ENCODE results near the gene TOGARAM2. TPM values are rescaled to one million over a fixed set of nuclear protein-coding genes. Genes with fewer than 3 reads are reported as not detected.

The TOGARAM2 gene
- total RNA-seq, 2 donors from 2014 or later, result 0.24 to 0.59 TPM

DNA sequence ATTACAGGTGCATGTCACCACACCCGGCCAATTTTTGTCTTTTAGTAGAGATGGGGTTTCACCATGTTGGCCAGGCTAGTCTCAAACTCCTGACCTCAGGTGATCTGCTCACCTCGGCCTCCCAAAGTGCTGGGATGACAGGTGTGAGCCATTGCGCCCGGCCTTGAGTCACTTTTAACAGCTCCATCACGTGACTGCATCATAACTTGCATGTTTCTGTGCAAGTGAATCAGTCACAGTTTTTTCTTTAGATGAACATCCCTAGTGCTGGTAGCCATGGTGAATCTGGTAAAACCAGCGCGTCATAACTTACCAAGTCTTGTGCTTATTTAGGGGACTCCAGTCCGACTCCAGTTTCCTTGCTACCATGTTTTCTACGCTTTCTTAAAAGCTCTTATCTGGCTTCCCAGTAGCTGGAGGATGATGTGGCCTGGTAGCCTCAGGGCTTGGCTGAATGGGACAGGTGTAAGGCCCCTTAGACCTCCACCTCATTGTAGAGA lies 60.1 kb downstream of the TOGARAM2 start:
- Histone ChIP-seq H3K9ac (ENCODE audit: low read depth in 2 of 2, low read length in 2 of 2) (no peak overlapping the region), H3K27me3 (no peaks in the 10 kb centered on the region), H3K4me3 (no peak overlapping the region), H3K36me3 (no peaks in the 10 kb centered on the region), H3K4me1 (no peaks in the 10 kb centered on the region), H3K9me3 (no peaks in the 10 kb centered on the region), H3K27ac (no peak overlapping the region)
- TF ChIP-seq, protein P1, sequence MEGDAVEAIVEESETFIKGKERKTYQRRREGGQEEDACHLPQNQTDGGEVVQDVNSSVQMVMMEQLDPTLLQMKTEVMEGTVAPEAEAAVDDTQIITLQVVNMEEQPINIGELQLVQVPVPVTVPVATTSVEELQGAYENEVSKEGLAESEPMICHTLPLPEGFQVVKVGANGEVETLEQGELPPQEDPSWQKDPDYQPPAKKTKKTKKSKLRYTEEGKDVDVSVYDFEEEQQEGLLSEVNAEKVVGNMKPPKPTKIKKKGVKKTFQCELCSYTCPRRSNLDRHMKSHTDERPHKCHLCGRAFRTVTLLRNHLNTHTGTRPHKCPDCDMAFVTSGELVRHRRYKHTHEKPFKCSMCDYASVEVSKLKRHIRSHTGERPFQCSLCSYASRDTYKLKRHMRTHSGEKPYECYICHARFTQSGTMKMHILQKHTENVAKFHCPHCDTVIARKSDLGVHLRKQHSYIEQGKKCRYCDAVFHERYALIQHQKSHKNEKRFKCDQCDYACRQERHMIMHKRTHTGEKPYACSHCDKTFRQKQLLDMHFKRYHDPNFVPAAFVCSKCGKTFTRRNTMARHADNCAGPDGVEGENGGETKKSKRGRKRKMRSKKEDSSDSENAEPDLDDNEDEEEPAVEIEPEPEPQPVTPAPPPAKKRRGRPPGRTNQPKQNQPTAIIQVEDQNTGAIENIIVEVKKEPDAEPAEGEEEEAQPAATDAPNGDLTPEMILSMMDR (IDR thresholded peaks at IDR 0.05), result no peak
- intact Hi-C loops (cut with DNase I), result no loop called here
- no peak for DNase-seq

DNA sequence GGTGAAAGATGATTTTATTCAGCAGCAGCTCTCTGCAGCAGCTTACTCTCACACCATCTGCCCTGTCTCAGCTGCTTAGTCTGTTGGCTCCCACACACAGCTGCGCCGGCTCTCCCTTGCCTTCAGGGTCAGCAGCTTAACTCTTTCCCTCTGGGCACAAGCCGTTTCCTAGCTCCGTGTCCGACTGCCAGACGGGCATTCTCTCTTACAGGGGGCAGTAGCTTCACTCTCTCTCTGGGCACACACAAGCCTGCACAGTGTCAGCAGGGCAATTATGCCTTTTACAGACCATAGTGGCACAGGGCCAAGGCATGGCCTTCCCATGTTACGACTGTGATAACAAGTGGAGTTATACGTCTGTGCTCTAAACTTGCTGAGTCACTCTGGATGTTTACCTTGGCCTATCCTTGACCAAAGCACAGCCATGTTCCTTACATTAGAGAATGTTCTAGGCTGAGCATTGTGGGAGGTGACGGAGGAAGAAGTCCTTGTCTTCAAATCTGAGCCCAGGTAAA lies 61.5 kb downstream of the TOGARAM2 start:
- H3K4me1 ChIP-seq, result no peaks in the 10 kb centered on the region
- TF ChIP-seq, protein P1 (IDR thresholded peaks at IDR 0.05), result no peak
- DNase-seq, result no peak
- no peak overlapping the region for H3K9ac ChIP-seq (ENCODE audit: low read depth in 2 of 2, low read length in 2 of 2)
- H3K36me3 ChIP-seq, result no peaks in the 10 kb centered on the region
- no peaks in the 10 kb centered on the region for H3K27me3 ChIP-seq
- H3K27ac ChIP-seq, result no peak overlapping the region
- intact Hi-C loops (cut with DNase I), result no loop called here
- H3K4me3 ChIP-seq, result no peak overlapping the region
- H3K9me3 ChIP-seq, result no peaks in the 10 kb centered on the region

DNA sequence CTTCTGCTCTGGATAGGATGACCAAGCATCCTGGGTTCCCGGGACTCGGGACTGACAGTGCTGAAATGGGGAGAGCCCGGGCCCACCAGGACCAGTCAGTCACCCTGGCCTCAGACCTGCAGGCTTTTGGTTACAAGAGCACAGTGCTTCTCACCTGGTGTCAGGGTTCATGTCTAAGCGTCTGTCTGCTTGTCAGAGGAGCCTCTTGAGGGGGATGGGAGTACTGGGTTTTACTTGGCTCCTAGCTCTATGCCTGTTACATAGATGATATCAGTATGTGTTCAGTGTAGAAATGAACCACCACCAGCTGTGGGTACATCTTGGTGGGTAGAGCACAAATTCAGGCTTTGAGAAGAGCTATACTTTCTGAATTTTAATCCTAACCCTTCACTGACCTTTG lies 63.4 kb downstream of the TOGARAM2 start:
- intact Hi-C loops (cut with DNase I), result no loop called here
- Histone ChIP-seq H3K9ac (ENCODE audit: low read depth in 2 of 2, low read length in 2 of 2) (no peak overlapping the region), H3K9me3 (no peaks in the 10 kb centered on the region), H3K27ac (no peak overlapping the region), H3K4me3 (no peak overlapping the region), H3K4me1 (no peaks in the 10 kb centered on the region), H3K27me3 (no peaks in the 10 kb centered on the region), H3K36me3 (no peaks in the 10 kb centered on the region)
- TF ChIP-seq, protein P1 (IDR thresholded peaks at IDR 0.05), result no peak
- no peak for DNase-seq

DNA sequence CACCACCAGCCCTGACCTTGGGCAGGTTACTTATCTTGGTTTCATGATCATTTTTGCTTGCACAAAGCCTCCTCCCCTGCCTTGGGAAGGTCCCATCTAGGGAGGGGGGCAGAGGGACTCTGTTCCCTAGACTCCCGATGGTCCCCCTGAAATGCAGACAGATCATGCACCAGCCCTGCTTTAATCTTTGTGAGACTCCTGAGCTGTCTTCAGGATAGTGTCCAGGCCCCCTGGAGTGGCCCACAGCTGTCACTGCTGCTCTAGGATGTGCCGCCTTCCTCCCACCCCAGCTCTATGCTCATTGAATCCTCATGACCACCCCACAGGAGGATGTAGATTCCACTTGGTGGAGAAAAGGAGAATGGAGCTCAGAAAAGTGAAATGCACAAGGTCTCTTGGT lies 65.2 kb downstream of the TOGARAM2 start:
- no peaks in the 10 kb centered on the region for H3K27me3 ChIP-seq
- H3K36me3 ChIP-seq, result no peaks in the 10 kb centered on the region
- intact Hi-C loops (cut with DNase I), result no loop called here
- no peak overlapping the region for H3K27ac ChIP-seq
- no peaks in the 10 kb centered on the region for H3K4me1 ChIP-seq
- TF ChIP-seq, protein P1 (IDR thresholded peaks at IDR 0.05), result no peak
- DNase-seq, result no peak
- no peak overlapping the region for H3K4me3 ChIP-seq
- no peak overlapping the region for H3K9ac ChIP-seq (ENCODE audit: low read depth in 2 of 2, low read length in 2 of 2)
- H3K9me3 ChIP-seq, result no peaks in the 10 kb centered on the region

DNA sequence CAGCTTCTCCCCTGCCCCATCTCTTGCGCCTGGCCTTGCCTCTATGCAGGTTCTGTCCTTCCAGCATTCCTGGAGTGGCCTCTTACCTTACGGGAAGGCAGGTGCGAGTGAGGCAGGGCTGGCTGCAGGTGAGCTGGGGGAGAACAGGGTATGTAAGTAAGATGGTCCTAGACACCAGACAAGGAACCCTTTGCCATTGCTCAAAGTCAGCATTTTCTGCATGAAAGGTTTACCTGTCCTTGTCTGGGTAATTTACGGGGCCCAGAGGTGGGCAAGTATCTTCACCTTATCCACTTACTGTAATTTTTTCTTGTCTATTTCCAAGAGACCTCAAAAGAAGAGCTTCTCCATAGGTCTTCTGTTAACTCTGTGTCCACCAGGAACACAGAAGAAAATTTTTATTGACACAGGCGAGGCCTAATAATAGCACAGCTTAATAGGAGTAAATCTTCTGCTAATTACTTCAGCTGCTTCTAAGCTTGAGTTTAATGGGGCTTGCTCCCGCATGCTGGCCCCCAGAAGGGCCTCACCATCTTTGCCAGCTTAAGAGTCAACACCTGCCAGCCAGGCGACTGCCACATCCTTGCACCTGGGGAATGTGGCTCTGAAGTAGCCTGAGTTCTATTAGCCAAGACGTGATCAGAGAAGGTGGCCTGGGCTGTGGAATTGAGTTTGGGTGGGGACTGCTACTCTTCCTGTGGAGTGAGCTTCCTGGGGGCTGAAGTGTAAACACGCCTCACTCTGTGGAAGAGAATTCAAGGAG lies 66.2 kb downstream of the TOGARAM2 start:
- H3K27me3 ChIP-seq, result no peaks in the 10 kb centered on the region
- TF ChIP-seq, protein P1 (IDR thresholded peaks at IDR 0.05), result no peak
- no peak overlapping the region for H3K27ac ChIP-seq
- H3K9me3 ChIP-seq, result no peaks in the 10 kb centered on the region
- DNase-seq, result no peak
- no peak overlapping the region for H3K9ac ChIP-seq (ENCODE audit: low read depth in 2 of 2, low read length in 2 of 2)
- H3K4me3 ChIP-seq, result no peak overlapping the region
- no peaks in the 10 kb centered on the region for H3K36me3 ChIP-seq
- intact Hi-C loops (cut with DNase I), result no loop called here
- H3K4me1 ChIP-seq, result no peaks in the 10 kb centered on the region

Data from colonic mucosa (tissue), 4 donors.